AG09319 (cell line): ENCODE measurements around the gene NPIPA1.
"Not testable (repeated sequence)": the region's sequence is repeated elsewhere in the genome, so short reads cannot be mapped to it uniquely, and the experiment has no call there.

Experiments used
- DNase-seq: peaks from one replicate; pipeline ENCODE4 v3.0.0-alpha.2; 2010; ENCODE audit warnings: low read depth; ENCODE audit errors: extremely low read depth
- TF ChIP-seq, protein P1 (sequence below): IDR thresholded peaks from 2 replicates; pipeline ENCODE4 v1.5.1; 2011; ENCODE audit warnings: low read depth, mild to moderate bottlenecking, inconsistent platforms, low read length, moderate library complexity

Gene NPIPA1

GRCh38 chr16:14963281-14964173 lies 26.3 kb downstream of the NPIPA1 start:
- no peak for DNase-seq
- TF ChIP-seq, protein P1, sequence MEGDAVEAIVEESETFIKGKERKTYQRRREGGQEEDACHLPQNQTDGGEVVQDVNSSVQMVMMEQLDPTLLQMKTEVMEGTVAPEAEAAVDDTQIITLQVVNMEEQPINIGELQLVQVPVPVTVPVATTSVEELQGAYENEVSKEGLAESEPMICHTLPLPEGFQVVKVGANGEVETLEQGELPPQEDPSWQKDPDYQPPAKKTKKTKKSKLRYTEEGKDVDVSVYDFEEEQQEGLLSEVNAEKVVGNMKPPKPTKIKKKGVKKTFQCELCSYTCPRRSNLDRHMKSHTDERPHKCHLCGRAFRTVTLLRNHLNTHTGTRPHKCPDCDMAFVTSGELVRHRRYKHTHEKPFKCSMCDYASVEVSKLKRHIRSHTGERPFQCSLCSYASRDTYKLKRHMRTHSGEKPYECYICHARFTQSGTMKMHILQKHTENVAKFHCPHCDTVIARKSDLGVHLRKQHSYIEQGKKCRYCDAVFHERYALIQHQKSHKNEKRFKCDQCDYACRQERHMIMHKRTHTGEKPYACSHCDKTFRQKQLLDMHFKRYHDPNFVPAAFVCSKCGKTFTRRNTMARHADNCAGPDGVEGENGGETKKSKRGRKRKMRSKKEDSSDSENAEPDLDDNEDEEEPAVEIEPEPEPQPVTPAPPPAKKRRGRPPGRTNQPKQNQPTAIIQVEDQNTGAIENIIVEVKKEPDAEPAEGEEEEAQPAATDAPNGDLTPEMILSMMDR = no peak

- TF ChIP-seq, protein P1 = no peak
- DNase-seq = no peak
Measured at GRCh38 chr16:14965328-14965727, 28.1 kb downstream of the NPIPA1 start.

DNA sequence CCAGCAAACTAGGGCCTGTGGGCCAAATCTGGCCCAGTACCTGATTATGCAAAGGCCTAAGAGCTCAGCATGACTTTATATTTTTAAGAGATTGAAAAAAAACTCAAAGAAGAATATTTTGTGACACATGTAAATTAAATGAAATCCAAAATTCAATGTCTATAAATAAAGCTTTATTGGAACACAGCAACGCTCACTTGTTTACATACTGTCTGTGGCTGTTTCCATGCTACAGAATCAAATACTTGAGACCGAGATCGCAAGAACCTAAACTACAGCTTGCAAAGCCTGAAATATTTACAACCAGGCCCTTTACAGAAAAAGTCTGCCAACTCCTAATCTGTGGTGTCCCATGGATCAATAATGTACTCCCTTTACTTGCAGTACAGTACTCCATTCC lies 32.6 kb downstream of the NPIPA1 start:
- DNase-seq = not testable (repeated sequence)

DNA sequence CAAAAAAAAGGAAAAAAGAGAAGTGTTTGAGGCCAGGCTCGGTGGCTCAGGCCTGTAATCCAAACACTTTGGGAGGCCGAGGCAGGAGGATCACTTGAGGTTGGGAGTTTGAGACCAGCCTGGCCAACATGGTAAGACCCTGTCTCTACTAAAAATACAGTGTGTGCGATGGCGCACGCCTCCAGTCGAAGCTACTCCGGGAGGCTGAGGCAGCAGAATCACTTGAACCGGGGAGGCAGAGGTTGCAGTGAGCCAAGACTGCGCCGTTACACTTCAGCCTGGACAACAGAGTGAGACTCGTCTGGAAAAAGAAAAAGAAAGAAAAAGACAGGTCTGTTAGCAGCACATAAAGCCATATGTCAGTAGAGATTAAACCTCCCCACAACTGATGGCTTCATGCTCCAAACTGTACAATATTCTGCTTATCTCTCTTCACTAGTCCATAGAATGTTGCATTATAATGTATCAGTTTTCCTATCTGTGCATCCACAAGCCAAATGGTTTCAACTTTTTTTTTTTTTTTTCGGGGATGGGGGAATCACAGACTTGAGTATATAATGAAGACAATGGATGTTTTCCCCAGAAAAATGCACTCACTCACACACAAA lies 34.5 kb downstream of the NPIPA1 start:
- DNase-seq = not testable (repeated sequence)

DNA sequence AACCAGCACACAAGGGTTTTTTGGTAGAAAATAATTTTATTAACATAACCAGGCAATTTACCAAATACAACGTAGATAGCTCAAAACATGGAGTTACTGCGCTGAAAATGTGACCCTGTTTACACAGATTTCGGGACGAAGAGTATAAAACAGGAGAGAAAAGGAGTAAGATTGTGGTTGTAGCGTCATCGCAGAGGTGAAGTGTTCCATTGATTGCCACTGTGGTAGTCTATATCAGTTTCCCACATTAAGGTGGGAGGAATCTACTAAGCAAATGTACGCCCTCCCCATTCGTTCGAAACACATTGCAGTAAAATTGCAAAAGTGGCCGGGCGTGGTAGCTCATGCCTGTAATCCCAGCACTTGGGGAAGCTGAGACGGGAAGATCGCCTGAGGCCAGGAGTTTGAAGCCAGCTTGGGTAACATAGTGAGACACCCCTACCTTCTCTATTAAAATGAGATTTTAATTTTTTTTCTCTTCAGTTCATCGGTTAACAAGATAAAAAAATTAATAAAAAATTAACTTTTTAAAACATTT lies 36.6 kb downstream of the NPIPA1 start:
- DNase-seq = not testable (repeated sequence)

- DNase-seq = not testable (repeated sequence)
Measured at GRCh38 chr16:14974331-14974655, 37.0 kb downstream of the NPIPA1 start.

GRCh38 chr16:14974656-14975417 lies 37.6 kb downstream of the NPIPA1 start, which contains the start of gene PDXDC1:
Gene PDXDC1 (plus strand): TSS chr16:14975026. CDS start chr16:14975200, 174 bp downstream.
- peak; percentile 60 for DNase-seq

DNA sequence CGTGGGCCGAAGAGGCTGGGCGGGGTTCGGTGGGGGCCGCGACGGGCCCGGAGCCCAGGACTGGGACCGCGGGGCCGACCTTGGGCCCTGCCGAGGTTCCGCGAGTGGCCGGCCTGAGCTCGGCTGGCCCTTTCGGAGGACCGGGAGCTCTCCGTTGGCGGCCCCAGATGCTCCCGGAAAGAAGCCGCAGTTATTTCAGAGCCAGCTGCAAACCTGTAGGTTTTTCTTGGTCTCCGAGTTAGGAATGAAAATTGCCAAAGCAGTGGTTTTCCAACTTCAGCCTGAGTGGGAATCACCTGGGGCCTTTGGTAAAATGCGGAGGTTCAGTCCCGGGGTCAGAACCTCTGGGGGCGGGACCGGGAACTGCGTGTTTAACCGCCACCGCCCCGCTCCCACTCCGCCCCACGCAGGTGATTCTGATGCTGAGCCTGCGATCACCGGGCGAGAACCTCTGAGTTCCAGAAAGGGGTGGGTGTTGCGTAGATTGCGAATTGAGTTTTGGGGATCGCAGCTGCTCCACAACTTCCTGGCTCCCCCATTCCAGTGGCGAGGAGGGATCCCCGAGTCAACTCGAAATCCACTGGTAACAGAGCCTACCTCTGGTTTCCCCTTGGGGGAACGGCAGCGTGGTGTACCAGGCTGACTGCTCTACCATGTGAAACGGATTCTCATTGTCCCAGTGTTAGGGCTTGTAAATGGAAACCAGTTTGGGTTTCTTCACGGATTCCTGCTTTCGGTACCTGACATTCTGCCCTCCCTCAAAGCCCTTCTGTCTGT lies 38.4 kb downstream of the NPIPA1 start:
- DNase-seq = not testable (repeated sequence)

- DNase-seq = not testable (repeated sequence)
Measured at GRCh38 chr16:14976971-14977736, 39.9 kb downstream of the NPIPA1 start.

GRCh38 chr16:14978281-14978680 lies 41.0 kb downstream of the NPIPA1 start:
- not testable (repeated sequence) for DNase-seq

DNA sequence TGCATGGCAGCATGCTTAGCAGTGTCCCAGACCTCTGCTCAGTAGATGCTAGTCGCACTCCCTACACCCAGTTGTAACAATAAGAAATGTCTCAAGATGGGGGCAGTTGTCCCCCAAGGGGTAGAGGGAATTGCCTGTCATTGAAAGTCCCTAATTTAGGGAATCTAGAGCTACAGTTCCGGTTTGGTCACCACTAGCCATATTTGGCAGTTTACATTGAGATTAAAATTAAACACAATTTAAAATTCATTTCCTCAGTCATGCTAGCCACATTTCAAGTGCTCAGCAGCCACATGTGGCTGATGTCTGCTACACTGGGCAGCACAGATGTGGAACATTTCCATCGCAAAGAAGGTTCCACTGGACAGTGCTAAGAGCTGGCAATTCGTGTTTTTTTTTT lies 41.7 kb downstream of the NPIPA1 start:
- DNase-seq = not testable (repeated sequence)

- DNase-seq = not testable (repeated sequence)
Measured at GRCh38 chr16:14981234-14981633, 44.0 kb downstream of the NPIPA1 start.

DNA sequence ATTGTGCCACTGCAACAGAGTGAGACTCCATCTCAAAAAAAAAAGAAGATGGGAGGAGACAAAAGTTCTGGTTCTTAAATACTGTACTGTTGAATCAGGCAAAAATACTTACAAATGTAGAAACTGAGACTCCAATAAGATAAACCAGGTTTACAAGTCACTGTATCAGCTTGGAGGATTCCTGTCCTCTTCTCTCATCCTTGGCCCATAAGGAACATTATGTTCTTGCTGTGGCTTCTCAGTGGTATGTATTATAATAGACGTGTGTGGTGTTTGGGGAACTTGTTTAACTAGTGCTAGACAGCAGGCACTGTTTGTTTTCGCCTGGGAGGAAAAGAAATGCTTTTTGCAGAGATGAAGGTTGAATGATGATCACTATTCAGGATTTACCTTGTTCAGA lies 45.3 kb downstream of the NPIPA1 start:
- DNase-seq = not testable (repeated sequence)

- not testable (repeated sequence) for DNase-seq
Measured at GRCh38 chr16:14988092-14988491, 50.8 kb downstream of the NPIPA1 start.

DNA sequence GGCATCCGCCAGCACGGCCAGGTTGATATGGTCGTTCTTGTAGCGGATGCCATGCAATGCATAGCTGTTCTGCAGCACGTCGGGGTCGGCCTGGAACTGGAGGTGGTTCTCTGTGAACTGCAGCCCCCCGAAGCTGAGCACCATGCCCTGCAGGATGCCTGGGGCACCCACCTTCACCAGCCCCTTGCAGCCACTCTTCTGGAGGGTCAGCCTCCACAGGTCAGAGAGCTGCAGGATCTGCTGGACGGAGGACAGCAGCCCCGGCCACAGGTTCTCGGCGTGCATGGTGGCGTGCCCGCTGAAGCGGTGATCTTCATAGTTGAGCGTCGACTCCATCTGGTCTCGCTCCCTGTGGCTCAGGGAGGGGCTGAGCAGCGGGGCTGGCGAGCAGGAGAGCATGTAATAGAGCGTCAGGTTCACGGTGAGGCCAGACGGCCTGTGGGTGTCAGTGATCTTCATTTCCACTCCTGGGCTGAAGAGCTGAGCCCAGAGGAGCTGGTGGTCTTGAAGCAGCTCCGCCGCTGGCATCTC lies 51.5 kb downstream of the NPIPA1 start:
- not testable (repeated sequence) for DNase-seq
